BJ (cell line): ENCODE results near the gene TPGS1. TPM values are rescaled to one million over a fixed set of nuclear protein-coding genes. Genes with fewer than 3 reads are reported as not detected.

Experiments used
- CTCF ChIA-PET: fragments of 350-600 bp; formaldehyde crosslinking; extraction: SDS; loops from one replicate; lab custom pipeline; 2021; ENCODE audit warnings: antibody characterized with exemption, inconsistent platforms; lab: Yijun Ruan, JAX
- POLR2A ChIA-PET: fragments of 300-600 bp; sonication (Branson Sonifier 250); formaldehyde crosslinking; extraction: SDS; loops from one replicate; lab custom pipeline; 2021; ENCODE audit warnings: antibody characterized with exemption; lab: Charles Lee
- DNase-seq: peaks from one replicate; pipeline ENCODE4 v3.0.0-alpha.2; 2011; ENCODE audit warnings: low read depth
- H3K27me3 ChIP-seq: 2 replicates; pipeline ENCODE4 v1.6.0; 2011; ENCODE audit warnings: low read length; ENCODE audit not compliant: control insufficient read depth, insufficient read depth
- H3K36me3 ChIP-seq: 2 replicates; pipeline ENCODE4 v1.5.1; 2011; ENCODE audit warnings: low read length; ENCODE audit not compliant: control insufficient read depth, insufficient read depth
- H3K4me3 ChIP-seq: 2 replicates; pipeline ENCODE4 v1.5.1; 2011; ENCODE audit warnings: low read depth, mild to moderate bottlenecking, control low read depth, low read length
- CTCF ChIP-seq: IDR thresholded peaks from 2 replicates; pipeline ENCODE4 v1.5.1; 2011; ENCODE audit warnings: low read depth, mild to moderate bottlenecking, control low read depth, inconsistent platforms, low read length, moderate library complexity; ENCODE audit not compliant: insufficient read depth
- polyA plus RNA-seq: library from polyadenylated mRNA; depleted of rRNA; stranded (reverse); fragments of >200 nt; gene quantifications from 2 replicates; pipeline ENCODE4 v1.2.3, GENCODE V29; 2011

The TPGS1 gene
- polyA plus RNA-seq, 1 experiment = 6.8 TPM

- ChIA-PET CTCF (interaction anchor here (0.9 to 1.2 kb wide), 2 partner anchors 16 to 42 kb away, joined by 3 read pairs; partner anchors contain the start of gene TPGS1), POLR2A (no interaction called here)
- Histone ChIP-seq H3K4me3 (no peak overlapping the region), H3K27me3 (no peaks in the 10 kb centered on the region), H3K36me3 (no peaks in the 10 kb centered on the region)
- no peak for DNase-seq
- TF ChIP-seq CTCF = no peak
Observed at GRCh38 chr19:548886-549830, 41.9 kb downstream of the TPGS1 start.

GRCh38 chr19:554817-555216 is 47.5 kb downstream of the TPGS1 start:
- Histone ChIP-seq H3K27me3 (no peaks in the 10 kb centered on the region), H3K36me3 (no peaks in the 10 kb centered on the region), H3K4me3 (no peak overlapping the region)
- CTCF ChIA-PET = interaction anchor here (0.6 to 2.0 kb wide), 3 partner anchors 12 to 22 kb away, joined by 3 to 7 read pairs (median 3); no protein-coding TSS in a partner anchor
- no peak for TF ChIP-seq CTCF
- no peak for DNase-seq
- POLR2A ChIA-PET = no interaction called here

GRCh38 chr19:555474-555808 is 48.1 kb downstream of the TPGS1 start:
- POLR2A ChIA-PET = no interaction called here
- no peaks in the 10 kb centered on the region for H3K36me3 ChIP-seq
- no peaks in the 10 kb centered on the region for H3K27me3 ChIP-seq
- no peak for DNase-seq
- CTCF ChIA-PET = interaction anchor here (1.1 to 2.0 kb wide), 2 partner anchors 11 to 22 kb away, joined by 3 to 7 read pairs; no protein-coding TSS in a partner anchor
- TF ChIP-seq CTCF = no peak
- H3K4me3 ChIP-seq = no peak overlapping the region

GRCh38 chr19:556611-557382 is 49.5 kb downstream of the TPGS1 start:
- no peaks in the 10 kb centered on the region for H3K27me3 ChIP-seq
- TF ChIP-seq CTCF = no peak
- ChIA-PET CTCF (interaction anchor here (0.6 to 2.0 kb wide), 2 partner anchors 24 to 27 kb away, joined by 3 to 7 read pairs; no protein-coding TSS in a partner anchor), POLR2A (interaction anchor here (0.6 kb wide), 1 partner anchor 243 kb away, joined by 3 read pairs; no protein-coding TSS in a partner anchor)
- no peak for DNase-seq
- H3K36me3 ChIP-seq = no peaks in the 10 kb centered on the region
- no peak overlapping the region for H3K4me3 ChIP-seq
